Thyroid gland (tissue), 4 donors: ENCODE measurements around the gene RPL28. TPM values are rescaled to one million over a fixed set of nuclear protein-coding genes. Genes with fewer than 3 reads are reported as not detected.

Experiments
- DNase-seq, 2 donors: peaks; one replicate each; pipeline ENCODE4 v3.0.0-alpha.2; 2019
- H3K27ac ChIP-seq, 3 donors: fragments of 200-600 bp; sonication (generic); 1 replicate in 2 of 3; 2 replicates in 1 of 3; pipeline ENCODE4 v1.5.1; 2016 to 2019; ENCODE audit warnings: mild to moderate bottlenecking in 1 of 3, moderate library complexity in 1 of 3
- H3K27me3 ChIP-seq: fragments of 200-600 bp; sonication (generic); one replicate; pipeline ENCODE4 v1.5.1; 2019
- H3K36me3 ChIP-seq, 2 donors: fragments of 200-600 bp; sonication (generic); one replicate each; pipeline ENCODE4 v1.5.1; 2016 to 2019
- H3K4me1 ChIP-seq, 2 donors: fragments of 200-600 bp; sonication (generic); one replicate each; pipeline ENCODE4 v1.5.1; 2017 to 2019
- H3K4me3 ChIP-seq, 3 donors: fragments of 200-600 bp; sonication (generic); replicated peaks in 1 of 3; 1 replicate in 2 of 3; 2 replicates in 1 of 3; pipeline ENCODE4 v1.5.1; 2016; ENCODE audit warnings: mild to moderate bottlenecking in 1 of 3
- H3K9me3 ChIP-seq: fragments of 200-600 bp; sonication (generic); one replicate; pipeline ENCODE4 v1.5.1; 2017
- POLR2A ChIP-seq, 2 donors: fragments of 450-650 bp; IDR thresholded peaks; one replicate each; pipeline ENCODE4 v1.6.1; 2017; ENCODE audit warnings: antibody characterized with exemption in 2 of 2, mild to moderate bottlenecking in 2 of 2, moderate library complexity in 1 of 2
- WGBS, 2 donors: methylation state at CpG; one replicate each; pipeline ENCODE4 v1.1.5; 2017; 5-methylcytosine and 5-hydroxymethylcytosine counted together
- intact Hi-C: fragments of 100-400 bp; cut with DNase I; formaldehyde crosslinking; loops from one replicate; pipeline ENCODE4 v1.15.1; 2023
- total RNA-seq, 4 donors: library from RNA; depleted of rRNA; stranded (reverse); fragments of >200 nt; gene quantifications; one replicate each; pipeline ENCODE4 v1.2.3, GENCODE V29; 2016
- TF ChIP-seq, protein P1 (sequence below), 6 experiments: fragments of 200-600 bp in 3 of 6; fragments of 450-650 bp in 3 of 6; sonication (generic) in 3 of 6; IDR thresholded peaks; one replicate each; pipeline ENCODE4 v1.5.1; 2016 to 2019; ENCODE audit warnings: antibody characterized with exemption in 6 of 6, mild to moderate bottlenecking in 2 of 6, inconsistent platforms in 1 of 6, moderate library complexity in 1 of 6

The RPL28 gene
- total RNA-seq, 4 donors from 2014 or later, result 156 to 404 (median 205) TPM

DNA sequence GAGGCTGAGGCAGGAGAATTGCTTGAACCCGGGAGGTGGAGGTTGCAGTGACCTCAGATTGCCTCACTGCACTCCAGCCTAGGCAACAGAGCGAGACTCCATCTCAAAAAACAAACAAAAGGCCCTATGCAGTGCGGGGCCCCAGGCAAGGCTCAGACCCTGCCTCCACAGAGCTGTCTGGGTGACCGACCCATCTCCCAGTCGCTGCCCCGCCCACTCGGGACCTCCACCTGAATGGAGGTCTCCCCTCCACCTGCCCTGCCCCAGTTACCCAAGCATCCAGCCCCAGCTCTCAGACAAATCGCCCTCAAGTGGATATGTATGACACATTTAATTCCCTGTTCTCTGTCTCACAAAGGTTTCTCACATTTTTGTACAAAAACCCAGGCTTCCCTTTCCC lies 20.5 kb upstream of the RPL28 start:
- TF ChIP-seq, protein P1, sequence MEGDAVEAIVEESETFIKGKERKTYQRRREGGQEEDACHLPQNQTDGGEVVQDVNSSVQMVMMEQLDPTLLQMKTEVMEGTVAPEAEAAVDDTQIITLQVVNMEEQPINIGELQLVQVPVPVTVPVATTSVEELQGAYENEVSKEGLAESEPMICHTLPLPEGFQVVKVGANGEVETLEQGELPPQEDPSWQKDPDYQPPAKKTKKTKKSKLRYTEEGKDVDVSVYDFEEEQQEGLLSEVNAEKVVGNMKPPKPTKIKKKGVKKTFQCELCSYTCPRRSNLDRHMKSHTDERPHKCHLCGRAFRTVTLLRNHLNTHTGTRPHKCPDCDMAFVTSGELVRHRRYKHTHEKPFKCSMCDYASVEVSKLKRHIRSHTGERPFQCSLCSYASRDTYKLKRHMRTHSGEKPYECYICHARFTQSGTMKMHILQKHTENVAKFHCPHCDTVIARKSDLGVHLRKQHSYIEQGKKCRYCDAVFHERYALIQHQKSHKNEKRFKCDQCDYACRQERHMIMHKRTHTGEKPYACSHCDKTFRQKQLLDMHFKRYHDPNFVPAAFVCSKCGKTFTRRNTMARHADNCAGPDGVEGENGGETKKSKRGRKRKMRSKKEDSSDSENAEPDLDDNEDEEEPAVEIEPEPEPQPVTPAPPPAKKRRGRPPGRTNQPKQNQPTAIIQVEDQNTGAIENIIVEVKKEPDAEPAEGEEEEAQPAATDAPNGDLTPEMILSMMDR (IDR thresholded peaks at IDR 0.05), result no peak
- TF ChIP-seq POLR2A (IDR thresholded peaks at IDR 0.05), result no peak
- no peak for DNase-seq
- H3K4me1 ChIP-seq, result peaks cover 0 to 14% of the 10 kb centered on the region in 2 donors
- intact Hi-C loops, result no loop called here
- no peaks in the 10 kb centered on the region for H3K36me3 ChIP-seq
- H3K27ac ChIP-seq, result no peak overlapping the region
- peaks cover 7% of the 10 kb centered on the region for H3K27me3 ChIP-seq
- 71 to 81% methylated on average over 8 of the region's 8 CpGs for WGBS, 2 donors
- H3K9me3 ChIP-seq, result no peaks in the 10 kb centered on the region
- no peak overlapping the region for H3K4me3 ChIP-seq

DNA sequence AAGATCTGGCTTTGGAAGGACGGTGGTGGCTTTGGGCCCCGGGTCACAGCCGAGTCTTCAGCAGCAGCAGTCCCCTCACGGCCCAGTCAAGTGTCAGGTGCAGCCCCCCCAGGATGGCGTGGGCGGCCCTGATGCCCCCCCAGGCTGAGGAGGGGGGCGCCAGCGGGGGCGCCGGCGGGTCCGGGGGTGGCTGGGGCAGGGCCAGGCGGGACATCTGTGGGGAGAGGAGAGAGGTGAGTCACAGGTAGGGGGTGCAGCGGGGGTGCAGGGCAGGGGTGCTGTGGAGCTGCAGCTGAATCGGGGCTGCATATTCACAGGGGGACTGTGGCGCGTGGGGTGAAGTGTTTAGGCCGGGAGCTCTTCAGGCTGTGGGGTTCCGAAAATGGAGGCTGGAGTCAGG lies 19.8 kb upstream of the RPL28 start:
- no peak overlapping the region for H3K27ac ChIP-seq
- H3K9me3 ChIP-seq, result no peaks in the 10 kb centered on the region
- no peak overlapping the region for H3K4me3 ChIP-seq
- no peaks in the 10 kb centered on the region for H3K36me3 ChIP-seq
- H3K27me3 ChIP-seq, result peaks cover 11% of the 10 kb centered on the region
- 75 to 83% methylated on average over 8 to 12 of the region's 19 CpGs for WGBS, 2 donors
- TF ChIP-seq POLR2A (IDR thresholded peaks at IDR 0.05), result no peak
- TF ChIP-seq, protein P1 (IDR thresholded peaks at IDR 0.05), result no peak
- peaks cover 0 to 15% of the 10 kb centered on the region in 2 donors for H3K4me1 ChIP-seq
- intact Hi-C loops, result no loop called here
- DNase-seq, result no peak

DNA sequence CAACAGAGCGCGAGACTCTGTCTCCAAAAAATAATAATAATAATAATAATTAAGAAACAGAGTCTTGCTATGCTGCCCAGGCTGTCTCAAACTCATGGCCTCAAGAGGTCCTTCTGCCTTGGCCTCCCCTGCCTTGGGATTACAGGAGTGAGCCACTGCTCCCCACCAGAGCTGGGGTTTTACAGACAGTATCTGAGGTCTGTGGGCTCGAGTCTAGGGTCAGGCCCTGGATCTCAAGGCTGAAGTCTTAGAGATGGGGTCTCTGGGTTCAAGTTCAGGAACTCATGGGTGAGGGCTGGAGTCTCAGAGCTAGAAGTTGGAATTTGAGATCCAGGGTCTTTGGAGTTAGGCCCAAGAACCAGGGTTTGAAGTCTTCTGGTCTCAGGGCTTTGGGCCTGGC lies 18.9 kb upstream of the RPL28 start:
- Histone ChIP-seq H3K27me3 (peaks cover 17% of the 10 kb centered on the region), H3K9me3 (no peaks in the 10 kb centered on the region)
- no peak for TF ChIP-seq POLR2A (IDR thresholded peaks at IDR 0.05)
- TF ChIP-seq, protein P1 (IDR thresholded peaks at IDR 0.05), result no peak

DNA sequence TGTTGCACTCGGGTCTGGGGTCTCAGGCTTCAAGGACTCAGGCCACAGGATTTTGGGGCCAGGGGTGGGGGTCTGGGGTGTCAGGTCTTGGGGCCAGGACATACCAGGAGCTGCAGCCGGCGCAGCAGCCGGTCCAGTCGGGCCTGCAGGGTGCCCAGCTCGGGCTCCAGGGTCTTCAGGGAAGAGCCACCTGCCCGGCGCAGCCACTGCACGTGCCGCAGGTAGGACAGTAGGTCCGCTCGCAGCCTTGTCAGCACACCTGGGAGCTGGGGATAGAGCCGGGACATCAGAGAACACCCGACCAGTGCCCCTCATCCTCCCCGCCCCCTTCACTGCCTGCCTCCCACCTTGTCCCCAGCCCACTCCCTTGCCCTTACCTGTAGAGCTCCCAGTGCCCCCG lies 17.6 kb upstream of the RPL28 start:
- no peaks in the 10 kb centered on the region for H3K9me3 ChIP-seq
- H3K27me3 ChIP-seq, result peaks cover 27% of the 10 kb centered on the region
- H3K4me1 ChIP-seq, result peaks cover 0 to 15% of the 10 kb centered on the region in 2 donors
- WGBS, 2 donors, result 85 to 90% methylated on average over 2 to 7 of the region's 16 CpGs
- no peak for DNase-seq
- TF ChIP-seq, protein P1 (IDR thresholded peaks at IDR 0.05), result no peak
- TF ChIP-seq POLR2A (IDR thresholded peaks at IDR 0.05), result no peak
- H3K36me3 ChIP-seq, result no peaks in the 10 kb centered on the region
- H3K27ac ChIP-seq, result no peak overlapping the region
- H3K4me3 ChIP-seq, result no peak overlapping the region
- intact Hi-C loops, result no loop called here

More for the DNA sequence above, 18.9 kb upstream of the RPL28 start:
- intact Hi-C loops, result no loop called here
- peaks cover 0 to 15% of the 10 kb centered on the region in 2 donors for H3K4me1 ChIP-seq
- WGBS, 2 donors, result 90 to 96% methylated on average over 3 of the region's 3 CpGs
- no peaks in the 10 kb centered on the region for H3K36me3 ChIP-seq
- H3K4me3 ChIP-seq, result no peak overlapping the region
- no peak overlapping the region for H3K27ac ChIP-seq
- no peak for DNase-seq

DNA sequence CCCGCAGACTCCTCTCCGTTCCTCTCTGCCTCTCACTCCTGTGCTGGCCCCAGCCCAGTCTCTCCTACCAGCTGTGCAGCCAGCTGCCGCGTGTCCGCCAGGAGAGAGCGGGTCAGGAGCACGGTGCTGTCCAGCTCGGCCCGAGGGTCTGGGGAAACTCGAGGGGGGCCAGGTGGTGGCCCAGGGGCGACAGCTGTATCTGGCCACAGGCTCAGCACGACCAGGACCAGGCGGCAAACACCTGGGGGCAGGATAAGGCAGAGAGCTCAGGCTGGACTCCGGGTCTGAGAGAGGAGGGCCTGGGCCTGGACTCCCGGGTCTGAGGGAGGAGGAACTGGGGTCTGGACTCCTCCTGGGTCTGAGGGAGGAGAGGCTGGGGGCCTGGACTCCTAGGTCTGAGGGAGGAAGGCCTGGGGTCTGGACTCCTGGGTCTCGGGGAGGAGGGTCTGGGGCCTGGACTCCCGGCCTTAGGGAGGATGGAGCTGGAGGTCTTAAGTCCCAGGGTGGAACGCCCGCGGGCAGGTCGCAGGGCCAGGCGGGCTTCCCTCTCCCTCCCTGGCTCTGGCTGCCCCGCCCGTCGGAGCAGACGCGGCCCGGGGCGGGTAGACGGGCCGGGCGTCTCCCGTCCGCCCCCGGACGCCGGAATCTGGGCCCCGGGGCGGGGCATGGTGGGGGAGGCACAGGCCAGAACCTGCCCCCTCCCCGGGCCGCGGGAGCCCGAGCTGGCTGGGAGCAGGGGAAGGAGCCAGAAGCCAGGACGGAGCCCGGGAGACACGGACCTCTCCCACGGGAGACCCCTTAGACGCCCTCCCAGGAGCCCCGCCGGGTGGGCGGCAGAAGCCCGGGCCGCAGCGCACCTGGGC lies 16.8 kb upstream of the RPL28 start:
- peak overlapping the region in 1 of 3 donors; percentile 9 for H3K4me3 ChIP-seq
- WGBS, 2 donors, result 18 to 25% methylated on average over 9 to 16 of the region's 54 CpGs
- no peaks in the 10 kb centered on the region for H3K9me3 ChIP-seq
- no peak for DNase-seq
- peaks cover 33% of the 10 kb centered on the region for H3K27me3 ChIP-seq
- no peak for TF ChIP-seq POLR2A (IDR thresholded peaks at IDR 0.05)
- TF ChIP-seq, protein P1 (IDR thresholded peaks at IDR 0.05), result no peak
- H3K27ac ChIP-seq, result no peak overlapping the region
- intact Hi-C loops, result no loop called here
- peaks cover 0 to 15% of the 10 kb centered on the region in 2 donors for H3K4me1 ChIP-seq
- no peaks in the 10 kb centered on the region for H3K36me3 ChIP-seq
